Measurements from ENCODE around the gene GNRH2.

- TF ChIP-seq FOXK2 (IDR thresholded peaks at IDR 0.05) (no peak), FOXM1 (IDR thresholded peaks at IDR 0.05; ENCODE audit: borderline replicate concordance) (no peak), SUZ12 (IDR thresholded peaks at IDR 0.05) (no peak), ZNF384 (IDR thresholded peaks at IDR 0.05) (no peak), SP1 (IDR thresholded peaks at IDR 0.05) (no peak), ARNT (IDR thresholded peaks at IDR 0.05) (no peak), HDGF (IDR thresholded peaks at IDR 0.05; ENCODE audit: borderline replicate concordance) (no peak), TARDBP (IDR thresholded peaks at IDR 0.05) (no peak), ELF4 (IDR thresholded peaks at IDR 0.05) (no peak), BHLHE40 (IDR thresholded peaks at IDR 0.05; ENCODE audit: borderline replicate concordance) (no peak), CTBP1 (IDR thresholded peaks at IDR 0.05; ENCODE audit: borderline replicate concordance) (no peak), FOXA1 (IDR thresholded peaks at IDR 0.05) (no peak), L3MBTL2 (conservative IDR thresholded peaks at IDR 0.05) (no peak)
- TF ChIP-seq, protein P1, sequence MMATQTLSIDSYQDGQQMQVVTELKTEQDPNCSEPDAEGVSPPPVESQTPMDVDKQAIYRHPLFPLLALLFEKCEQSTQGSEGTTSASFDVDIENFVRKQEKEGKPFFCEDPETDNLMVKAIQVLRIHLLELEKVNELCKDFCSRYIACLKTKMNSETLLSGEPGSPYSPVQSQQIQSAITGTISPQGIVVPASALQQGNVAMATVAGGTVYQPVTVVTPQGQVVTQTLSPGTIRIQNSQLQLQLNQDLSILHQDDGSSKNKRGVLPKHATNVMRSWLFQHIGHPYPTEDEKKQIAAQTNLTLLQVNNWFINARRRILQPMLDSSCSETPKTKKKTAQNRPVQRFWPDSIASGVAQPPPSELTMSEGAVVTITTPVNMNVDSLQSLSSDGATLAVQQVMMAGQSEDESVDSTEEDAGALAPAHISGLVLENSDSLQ (IDR thresholded peaks at IDR 0.05): no peak
These were observed 51.6 kb downstream of the GNRH2 start for GRCh38 chr20:3094848-3095629.
